Nephron (organoid): Measurements from ENCODE around the gene SPACA1.

Experiments
- H3K27ac Mint-ChIP-seq, 3 experiments: 2 replicates each; pipeline ENCODE4 v1.8.0; 2020; ENCODE audit warnings: mixed read lengths in 3 of 3, mild to moderate bottlenecking in 2 of 3, moderate library complexity in 1 of 3
- H3K27me3 Mint-ChIP-seq: 2 replicates; pipeline ENCODE4 v1.8.0; 2021; ENCODE audit warnings: low read depth, mild to moderate bottlenecking, moderate library complexity, mixed read lengths
- H3K36me3 Mint-ChIP-seq: 2 replicates; pipeline ENCODE4 v1.8.0; 2020; ENCODE audit warnings: low read depth, mixed read lengths
- H3K4me1 Mint-ChIP-seq: 2 replicates; pipeline ENCODE4 v1.8.0; 2020; ENCODE audit warnings: mixed read lengths
- H3K4me3 Mint-ChIP-seq, 3 experiments: 2 replicates each; pipeline ENCODE4 v1.8.0; 2020; ENCODE audit warnings: mild to moderate bottlenecking in 3 of 3, mixed read lengths in 3 of 3, moderate library complexity in 2 of 3
- H3K9me3 Mint-ChIP-seq: 2 replicates; pipeline ENCODE4 v1.8.0; 2020; ENCODE audit warnings: mixed read lengths
- CTCF ChIP-seq, 3 experiments: fragments of 200-600 bp; sonication (generic); IDR thresholded peaks; one replicate each; pipeline ENCODE4 v1.5.0; 2021; ENCODE audit warnings: antibody characterized with exemption in 3 of 3; ENCODE audit not compliant: unreplicated experiment in 3 of 3

SPACA1 gene

GRCh38 chr6:88072462-88072861, 24.8 kb downstream of the SPACA1 start:
- Mint-ChIP-seq H3K36me3 (no peaks in the 10 kb centered on the region), H3K27ac (no peak overlapping the region)

GRCh38 chr6:88074791-88075190, 27.1 kb downstream of the SPACA1 start:
- Mint-ChIP-seq H3K9me3 (no peaks in the 10 kb centered on the region), H3K4me1 (no peaks in the 10 kb centered on the region), H3K4me3 (no peak overlapping the region), H3K27ac (no peak overlapping the region), H3K36me3 (no peaks in the 10 kb centered on the region), H3K27me3 (no peaks in the 10 kb centered on the region)
- no peak for TF ChIP-seq CTCF (IDR thresholded peaks at IDR 0.05; ENCODE audit: unreplicated experiment in 3 of 3)

More at GRCh38 chr6:88072462-88072861, 24.8 kb downstream of the SPACA1 start:
- H3K4me3 Mint-ChIP-seq = no peak overlapping the region
- H3K9me3 Mint-ChIP-seq = no peaks in the 10 kb centered on the region
- H3K27me3 Mint-ChIP-seq = no peaks in the 10 kb centered on the region
- H3K4me1 Mint-ChIP-seq = no peaks in the 10 kb centered on the region
- no peak for TF ChIP-seq CTCF (IDR thresholded peaks at IDR 0.05; ENCODE audit: unreplicated experiment in 3 of 3)

DNA sequence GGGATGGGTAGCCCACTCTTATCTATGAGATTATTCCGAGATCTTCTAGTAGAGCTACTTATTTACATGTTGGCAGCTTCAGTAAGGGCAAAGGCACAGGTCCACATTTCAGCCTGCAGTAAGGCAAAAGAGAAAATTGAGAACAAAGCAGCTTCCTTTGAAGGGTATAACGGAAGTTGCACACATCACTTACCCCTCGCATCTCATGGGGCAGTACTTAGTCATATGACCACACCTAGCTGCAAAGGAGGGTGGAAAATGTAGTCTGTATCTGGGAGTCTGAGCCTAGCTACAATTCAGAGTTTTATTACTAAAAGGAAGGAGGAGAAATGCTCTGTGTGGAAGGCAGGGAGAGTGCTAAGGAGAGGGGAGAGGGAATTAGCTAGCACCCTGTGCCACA, 29.7 kb downstream of the SPACA1 start:
- Mint-ChIP-seq H3K27me3 (no peaks in the 10 kb centered on the region), H3K4me3 (no peak overlapping the region), H3K27ac (no peak overlapping the region), H3K9me3 (no peaks in the 10 kb centered on the region), H3K4me1 (no peaks in the 10 kb centered on the region), H3K36me3 (no peaks in the 10 kb centered on the region)
- TF ChIP-seq CTCF (IDR thresholded peaks at IDR 0.05; ENCODE audit: unreplicated experiment in 3 of 3) = no peak

DNA sequence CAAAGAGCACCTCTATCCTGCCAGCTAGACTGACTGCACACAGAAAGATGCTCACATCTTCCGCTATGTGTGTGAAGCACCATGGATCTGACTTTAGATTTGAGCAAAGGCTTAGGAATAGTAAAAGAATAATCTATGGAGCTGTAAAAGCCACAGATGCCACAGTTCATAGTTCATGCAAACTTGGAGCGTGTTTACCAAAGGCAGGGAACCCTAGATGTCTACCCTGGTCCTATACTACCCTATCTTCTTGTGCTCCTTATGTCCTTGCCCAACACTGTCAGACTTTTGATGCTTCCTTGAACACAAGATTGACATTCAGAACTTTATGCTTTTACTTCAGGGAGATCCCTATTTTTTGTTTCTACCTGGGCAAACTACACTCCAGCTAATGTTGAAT, 39.2 kb downstream of the SPACA1 start:
- no peaks in the 10 kb centered on the region for H3K36me3 Mint-ChIP-seq
- H3K27ac Mint-ChIP-seq = no peak overlapping the region
- no peaks in the 10 kb centered on the region for H3K27me3 Mint-ChIP-seq
- peaks cover 10% of the 10 kb centered on the region for H3K4me1 Mint-ChIP-seq
- TF ChIP-seq CTCF (IDR thresholded peaks at IDR 0.05; ENCODE audit: unreplicated experiment in 3 of 3) = no peak
- no peak overlapping the region for H3K4me3 Mint-ChIP-seq
- H3K9me3 Mint-ChIP-seq = peaks cover 5% of the 10 kb centered on the region

DNA sequence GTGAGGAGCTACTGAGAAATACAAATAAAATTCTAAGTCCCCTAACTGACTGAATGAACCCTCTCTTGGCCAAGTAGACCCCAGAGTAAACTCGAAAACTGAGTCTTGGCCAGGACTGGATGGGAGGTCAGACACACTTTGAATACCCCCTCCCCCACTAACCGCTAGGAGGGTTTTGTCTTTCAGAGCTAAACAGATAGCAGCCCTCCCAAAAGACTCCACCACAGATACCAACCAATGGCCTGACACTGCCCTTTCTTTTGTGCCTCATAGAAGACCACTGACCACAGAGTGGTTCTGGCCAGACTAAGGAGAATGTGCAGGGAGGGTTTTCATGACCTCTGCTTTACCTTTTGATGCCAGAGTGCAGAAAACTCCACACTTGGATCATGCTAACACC, 42.1 kb downstream of the SPACA1 start:
- no peaks in the 10 kb centered on the region for H3K36me3 Mint-ChIP-seq
- no peak for TF ChIP-seq CTCF (IDR thresholded peaks at IDR 0.05; ENCODE audit: unreplicated experiment in 3 of 3)
- no peaks in the 10 kb centered on the region for H3K9me3 Mint-ChIP-seq
- no peak overlapping the region for H3K27ac Mint-ChIP-seq
- H3K4me1 Mint-ChIP-seq = peaks cover 10% of the 10 kb centered on the region
- no peaks in the 10 kb centered on the region for H3K27me3 Mint-ChIP-seq
- no peak overlapping the region for H3K4me3 Mint-ChIP-seq

- Mint-ChIP-seq H3K4me1 (no peaks in the 10 kb centered on the region), H3K9me3 (no peaks in the 10 kb centered on the region), H3K27ac (no peak overlapping the region), H3K4me3 (no peak overlapping the region), H3K36me3 (no peaks in the 10 kb centered on the region), H3K27me3 (no peaks in the 10 kb centered on the region)
- no peak for TF ChIP-seq CTCF (IDR thresholded peaks at IDR 0.05; ENCODE audit: unreplicated experiment in 3 of 3)
These were observed 58.2 kb downstream of the SPACA1 start for GRCh38 chr6:88105741-88106340.
